GM12878 (cell line): ENCODE data around the gene CNDP2. TPM values are rescaled to one million over a fixed set of nuclear protein-coding genes. Genes with fewer than 3 reads are reported as not detected.

ENCODE experiments used
- ATAC-seq: fragments of 200-7000 bp; cut with Tn5 transposase; 3 replicates; pipeline ENCODE4 v1.9.1; 2020; ENCODE audit warnings: mild to moderate bottlenecking, moderate library complexity
- BruUV-seq: library from RNA; stranded (reverse); fragments of 400-500 nt; replicated peaks from 2 replicates; lab custom pipeline; 2021; lab: Mats Ljungman, UMichigan
- CTCF ChIA-PET: fragments of 300-600 bp; sonication (Branson Sonifier 250); formaldehyde crosslinking; extraction: SDS; loops from one replicate; lab custom pipeline; 2021; ENCODE audit warnings: inconsistent platforms; lab: Yijun Ruan, JAX
- POLR2A ChIA-PET: fragments of 350-600 bp; formaldehyde crosslinking; extraction: SDS; loops from one replicate; lab custom pipeline; 2021; ENCODE audit warnings: inconsistent platforms; lab: Charles Lee
- RAD21 ChIA-PET: fragments of 300-600 bp; sonication (Branson Sonifier 250); formaldehyde crosslinking; loops from one replicate; lab custom pipeline; 2023; ENCODE audit warnings: antibody characterized with exemption; ENCODE audit not compliant: unreplicated experiment; lab: Charles Lee
- SMC1A ChIA-PET: fragments of 300-600 bp; sonication (Branson Sonifier 250); formaldehyde crosslinking; loops from one replicate; lab custom pipeline; 2023; ENCODE audit not compliant: unreplicated experiment, uncharacterized antibody; lab: Charles Lee
- DNase-seq: peaks from one replicate; pipeline ENCODE4 v3.0.0-alpha.2; 2011; ENCODE audit warnings: low read depth, low spot score
- FAIRE-seq: peaks from 3 replicates; lab custom pipeline; 2011; peaks lifted over from hg19 to GRCh38; lab: Jason Lieb, UNC
- H2AFZ ChIP-seq: 2 replicates; pipeline ENCODE4 v1.6.0; 2011; ENCODE audit warnings: low read depth, low read length, control low read depth; ENCODE audit not compliant: control insufficient read depth
- H3K27ac ChIP-seq: 2 replicates; pipeline ENCODE4 v1.5.1; 2011; ENCODE audit warnings: control low read depth; ENCODE audit not compliant: control insufficient read depth, insufficient read depth
- H3K27me3 ChIP-seq, 2 experiments: replicated peaks in 1 of 2; 2 replicates each; pipeline versions ENCODE4 v1.6.0 to v1.6.1; 2011; ENCODE audit warnings: low read length in 1 of 2; ENCODE audit not compliant: control insufficient read depth in 2 of 2, insufficient read depth in 2 of 2
- H3K36me3 ChIP-seq, 2 experiments: 2 replicates each; pipeline ENCODE4 v1.5.1; 2011; ENCODE audit warnings: low read length in 1 of 2; ENCODE audit not compliant: control insufficient read depth in 2 of 2, insufficient read depth in 2 of 2
- H3K4me1 ChIP-seq: 2 replicates; pipeline ENCODE4 v1.6.1; 2011; ENCODE audit warnings: mild to moderate bottlenecking, low read length, moderate library complexity, mixed read lengths; ENCODE audit not compliant: control insufficient read depth, insufficient read depth
- H3K4me2 ChIP-seq: 2 replicates; pipeline ENCODE4 v1.6.0; 2011; ENCODE audit warnings: control low read depth; ENCODE audit not compliant: control insufficient read depth, insufficient read depth
- H3K4me3 ChIP-seq: fragments of 200-600 bp; sonication (generic); 2 replicates; pipeline ENCODE4 v1.5.1; 2016
- H3K79me2 ChIP-seq: 2 replicates; pipeline ENCODE4 v1.6.0; 2011; ENCODE audit warnings: low read length; ENCODE audit not compliant: control insufficient read depth, insufficient read depth
- H3K9ac ChIP-seq: 2 replicates; pipeline ENCODE4 v1.8.0; 2011; ENCODE audit warnings: low read length, control low read depth, mixed read lengths; ENCODE audit not compliant: control insufficient read depth, insufficient read depth
- H3K9me3 ChIP-seq: replicated peaks from 3 replicates; pipeline ENCODE4 v1.5.1; 2011; ENCODE audit warnings: mild to moderate bottlenecking, low read length; ENCODE audit not compliant: control insufficient read depth, insufficient read depth
- H4K20me1 ChIP-seq: 2 replicates; pipeline ENCODE4 v1.6.0; 2011; ENCODE audit not compliant: control insufficient read depth, insufficient read depth
- CHD2 ChIP-seq: IDR thresholded peaks from 2 replicates; pipeline ENCODE4 v1.6.1; 2011; ENCODE audit warnings: low read depth, low read length, improper control_type of control experiment, borderline replicate concordance
- MTA2 ChIP-seq: fragments of 450-650 bp; IDR thresholded peaks from 2 replicates; pipeline ENCODE4 v1.6.1; 2016; ENCODE audit warnings: low read depth, mild to moderate bottlenecking, moderate library complexity
- NBN ChIP-seq: fragments of 450-650 bp; IDR thresholded peaks from 2 replicates; pipeline ENCODE4 v1.6.1; 2016
- POU2F2 ChIP-seq: IDR thresholded peaks from 3 replicates; pipeline ENCODE4 v1.6.1; 2011; ENCODE audit warnings: low read depth, mild to moderate bottlenecking, low read length, borderline replicate concordance
- SIN3A ChIP-seq: IDR thresholded peaks from 2 replicates; pipeline ENCODE4 v1.6.1; 2012; ENCODE audit warnings: low read depth, low read length, improper control_type of control experiment
- SMARCA5 ChIP-seq: fragments of 450-650 bp; IDR thresholded peaks from 2 replicates; pipeline ENCODE4 v1.6.1; 2017; ENCODE audit warnings: mild to moderate bottlenecking
- TBL1XR1 ChIP-seq: IDR thresholded peaks from 2 replicates; pipeline ENCODE4 v1.6.1; 2012; ENCODE audit warnings: low read depth, low read length, improper control_type of control experiment
- TCF12 ChIP-seq: IDR thresholded peaks from 2 replicates; pipeline ENCODE4 v1.6.1; 2011; ENCODE audit warnings: low read depth, mild to moderate bottlenecking, low read length
- TCF7 ChIP-seq: IDR thresholded peaks from 2 replicates; pipeline ENCODE4 v1.6.1; 2014; ENCODE audit warnings: antibody characterized with exemption, borderline replicate concordance
- YY1 ChIP-seq: IDR thresholded peaks from 2 replicates; pipeline ENCODE4 v1.6.1; 2011; ENCODE audit warnings: low read depth, mild to moderate bottlenecking, low read length
- ZNF622 ChIP-seq: fragments of 450-650 bp; IDR thresholded peaks from 2 replicates; pipeline ENCODE4 v1.6.1; 2017; ENCODE audit warnings: mild to moderate bottlenecking, inconsistent platforms
- whole genome bisulfite sequencing: methylation state at CpG from one replicate; pipeline ENCODE4 v1.1.6; 2016; ENCODE audit warnings: low lambda C conversion rate; ENCODE audit not compliant: insufficient replicate concordance, insufficient coverage; ENCODE audit errors: missing lambda C conversion rate; 5-methylcytosine and 5-hydroxymethylcytosine counted together
- in situ Hi-C: fragments of 300-500 bp; cut with MboI; formaldehyde crosslinking; loops from 9 replicates; pipeline ENCODE4 v1.14.3; 2018; ENCODE audit warnings: mixed read lengths
- intact Hi-C: fragments of 100-400 bp; cut with micrococcal nuclease; formaldehyde crosslinking; loops from one replicate; pipeline ENCODE4 v1.14.2; 2022; ENCODE audit not compliant: unreplicated experiment
- polyA plus RNA-seq, 11 experiments: library from polyadenylated mRNA; depleted of rRNA in 4 of 11; unstranded in 6 of 11; stranded (reverse) in 5 of 11; fragments of >200 nt; fragmentation: Nextera tagmentation in 4 of 11; fragmentation: Illumina TruSeq in 1 of 11; extraction: Ambion mirVana in 4 of 11; extraction: Trizol in 1 of 11; gene quantifications; 1 replicate in 1 of 11; 2 replicates in 10 of 11; pipeline versions ENCODE4 v1.2.1 to v1.2.3, GENCODE V29; 2011 to 2016; ENCODE audit warnings: inconsistent platforms in 2 of 11, missing spikeins in 2 of 11, low read depth in 1 of 11
- total RNA-seq, 4 experiments: library from RNA; depleted of rRNA in 3 of 4; stranded (reverse); fragments of >200 nt in 3 of 4; fragmentation: Illumina TruSeq in 1 of 4; extraction: Trizol in 1 of 4; gene quantifications; 2 replicates each; pipeline versions ENCODE4 v1.2.1 to v1.2.3, GENCODE V29; 2013 to 2021
- TF ChIP-seq, protein P1 (sequence below): fragments of 450-650 bp; IDR thresholded peaks from 2 replicates; pipeline ENCODE4 v1.6.1; 2017; ENCODE audit warnings: low read depth, mild to moderate bottlenecking, moderate library complexity
- TF ChIP-seq, protein P2 (sequence below): IDR thresholded peaks from 2 replicates; pipeline ENCODE4 v1.6.1; 2011; ENCODE audit warnings: borderline replicate concordance, low read depth, mild to moderate bottlenecking, moderate library complexity, low read length; ENCODE audit not compliant: insufficient read depth, poor library complexity, severe bottlenecking
- TF ChIP-seq, protein P3 (sequence below): IDR thresholded peaks from 2 replicates; pipeline ENCODE4 v1.6.1; 2011; ENCODE audit warnings: low read depth, mild to moderate bottlenecking, low read length, moderate library complexity, borderline replicate concordance; ENCODE audit errors: extremely low read depth

CNDP2 gene
- total and polyA plus RNA-seq, 10 of the 15 experiments (the other 5 are each of a cell fraction or from before 2014, with no cell fraction given), result 63.5 to 213 (median 158) TPM

DNA sequence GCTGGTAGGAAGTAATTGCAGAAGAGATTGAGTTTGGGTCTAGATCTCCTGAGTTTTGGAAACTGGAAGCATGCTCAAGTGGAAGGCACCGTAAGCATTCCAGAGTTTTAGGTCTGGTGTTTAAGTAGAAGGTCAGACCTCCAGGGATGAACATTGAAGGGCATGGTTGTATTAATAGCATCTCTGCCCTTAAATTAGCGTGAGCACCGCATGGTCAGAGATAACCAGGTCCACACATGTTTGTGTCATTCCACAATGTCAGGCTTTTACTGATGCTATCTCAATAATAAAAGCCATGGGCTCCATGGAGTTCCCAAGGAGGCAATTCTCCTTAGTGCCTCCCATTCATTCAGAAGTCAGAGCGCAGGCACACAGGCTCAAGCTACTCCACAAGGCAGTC is 73.2 kb downstream of the CNDP2 start:
- BruUV-seq, result no TSS peak
- H3K9ac ChIP-seq, result no peak overlapping the region
- ChIA-PET SMC1A (no interaction called here), RAD21 (no interaction called here), CTCF (no interaction called here), POLR2A (no interaction called here)
- H3K4me2 ChIP-seq, result no peak overlapping the region
- in situ Hi-C loops, result no loop called here
- H3K79me2 ChIP-seq, result no peaks in the 10 kb centered on the region
- no peaks in the 10 kb centered on the region for H3K27me3 ChIP-seq
- no peaks in the 10 kb centered on the region for H3K4me1 ChIP-seq
- no peak for TF ChIP-seq POU2F2
- no peak for TF ChIP-seq SMARCA5
- TF ChIP-seq NBN, result no peak
- intact Hi-C loops, result no loop called here
- ATAC-seq, result no peak
- H3K4me3 ChIP-seq, result no peak overlapping the region
- H3K27ac ChIP-seq, result no peak overlapping the region
- no peak for DNase-seq
- 71% methylated on average over 4 of the region's 4 CpGs for WGBS
- H3K36me3 ChIP-seq, result no peaks in the 10 kb centered on the region
- no peaks in the 10 kb centered on the region; the same call in 2 of the 3 replicates for H3K9me3 ChIP-seq
- no peak for FAIRE-seq
- no peak overlapping the region for H2AFZ ChIP-seq
- H4K20me1 ChIP-seq, result no peaks in the 10 kb centered on the region

DNA sequence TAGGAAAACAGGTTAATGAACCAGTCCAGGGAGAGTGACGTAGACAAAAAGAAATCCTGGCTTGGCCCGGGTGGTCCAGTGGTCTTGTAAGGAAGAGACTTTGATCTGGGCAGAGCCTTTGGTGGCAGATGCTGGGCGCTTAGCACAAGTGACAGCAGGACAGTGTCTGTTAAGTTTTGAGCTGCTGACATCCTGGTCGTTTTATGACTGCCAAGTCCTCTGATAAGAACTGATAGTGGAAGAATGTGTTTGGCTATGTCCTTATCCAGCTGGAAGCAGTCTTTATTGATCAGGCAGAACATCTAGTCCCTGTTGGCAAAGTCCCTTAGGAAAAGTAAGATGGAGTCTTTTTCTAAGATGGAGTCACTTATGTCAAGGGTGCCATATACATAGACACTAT is 74.1 kb downstream of the CNDP2 start:
- Histone ChIP-seq H3K4me2 (no peak overlapping the region), H3K79me2 (no peaks in the 10 kb centered on the region), H3K9ac (no peak overlapping the region), H3K36me3 (no peaks in the 10 kb centered on the region), H3K4me1 (no peaks in the 10 kb centered on the region), H3K9me3 (no peaks in the 10 kb centered on the region; the same call in 2 of the 3 replicates), H2AFZ (no peak overlapping the region), H4K20me1 (no peaks in the 10 kb centered on the region), H3K27ac (no peak overlapping the region), H3K4me3 (no peak overlapping the region), H3K27me3 (no peaks in the 10 kb centered on the region)
- ChIA-PET SMC1A (no interaction called here), RAD21 (no interaction called here), POLR2A (no interaction called here), CTCF (interaction anchor here (0.6 kb wide), 1 partner anchor 1942 kb away, joined by 3 read pairs; no protein-coding TSS in a partner anchor)
- no TSS peak for BruUV-seq
- intact Hi-C loops (no loop called here), in situ Hi-C loops (no loop called here)
- DNase-seq (no peak), ATAC-seq (no peak), FAIRE-seq (no peak)
- WGBS, result 27% methylated on average over 4 of the region's 4 CpGs
- no peak for TF ChIP-seq TBL1XR1
- TF ChIP-seq, protein P1, sequence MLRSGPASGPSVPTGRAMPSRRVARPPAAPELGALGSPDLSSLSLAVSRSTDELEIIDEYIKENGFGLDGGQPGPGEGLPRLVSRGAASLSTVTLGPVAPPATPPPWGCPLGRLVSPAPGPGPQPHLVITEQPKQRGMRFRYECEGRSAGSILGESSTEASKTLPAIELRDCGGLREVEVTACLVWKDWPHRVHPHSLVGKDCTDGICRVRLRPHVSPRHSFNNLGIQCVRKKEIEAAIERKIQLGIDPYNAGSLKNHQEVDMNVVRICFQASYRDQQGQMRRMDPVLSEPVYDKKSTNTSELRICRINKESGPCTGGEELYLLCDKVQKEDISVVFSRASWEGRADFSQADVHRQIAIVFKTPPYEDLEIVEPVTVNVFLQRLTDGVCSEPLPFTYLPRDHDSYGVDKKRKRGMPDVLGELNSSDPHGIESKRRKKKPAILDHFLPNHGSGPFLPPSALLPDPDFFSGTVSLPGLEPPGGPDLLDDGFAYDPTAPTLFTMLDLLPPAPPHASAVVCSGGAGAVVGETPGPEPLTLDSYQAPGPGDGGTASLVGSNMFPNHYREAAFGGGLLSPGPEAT, result no peak
- no peak for TF ChIP-seq ZNF622
- TF ChIP-seq MTA2, result no peak
- no peak for TF ChIP-seq YY1
- TF ChIP-seq, protein P2, sequence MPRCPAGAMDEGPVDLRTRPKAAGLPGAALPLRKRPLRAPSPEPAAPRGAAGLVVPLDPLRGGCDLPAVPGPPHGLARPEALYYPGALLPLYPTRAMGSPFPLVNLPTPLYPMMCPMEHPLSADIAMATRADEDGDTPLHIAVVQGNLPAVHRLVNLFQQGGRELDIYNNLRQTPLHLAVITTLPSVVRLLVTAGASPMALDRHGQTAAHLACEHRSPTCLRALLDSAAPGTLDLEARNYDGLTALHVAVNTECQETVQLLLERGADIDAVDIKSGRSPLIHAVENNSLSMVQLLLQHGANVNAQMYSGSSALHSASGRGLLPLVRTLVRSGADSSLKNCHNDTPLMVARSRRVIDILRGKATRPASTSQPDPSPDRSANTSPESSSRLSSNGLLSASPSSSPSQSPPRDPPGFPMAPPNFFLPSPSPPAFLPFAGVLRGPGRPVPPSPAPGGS, result no peak
- no peak for TF ChIP-seq TCF7
- TF ChIP-seq TCF12, result no peak
- no peak for TF ChIP-seq SMARCA5
- TF ChIP-seq SIN3A, result no peak
- TF ChIP-seq, protein P3, sequence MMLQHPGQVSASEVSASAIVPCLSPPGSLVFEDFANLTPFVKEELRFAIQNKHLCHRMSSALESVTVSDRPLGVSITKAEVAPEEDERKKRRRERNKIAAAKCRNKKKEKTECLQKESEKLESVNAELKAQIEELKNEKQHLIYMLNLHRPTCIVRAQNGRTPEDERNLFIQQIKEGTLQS, result no peak
- no peak for TF ChIP-seq CHD2
